Loucy (cell line): Measurements from ENCODE around the gene WIPF2.

Experiments
- EZH2phosphoT487 ChIP-seq: fragments of 200-600 bp; IDR thresholded peaks from 2 replicates; pipeline ENCODE4 v1.6.1; 2018; ENCODE audit warnings: antibody characterized with exemption, mild to moderate bottlenecking, moderate library complexity, borderline replicate concordance
- TF ChIP-seq, protein P1 (sequence below): fragments of 200-600 bp; sonication (generic); conservative IDR thresholded peaks from 2 replicates; pipeline ENCODE4 v1.5.1; 2014; ENCODE audit warnings: mild to moderate bottlenecking, antibody characterized with exemption, low read length

DNA sequence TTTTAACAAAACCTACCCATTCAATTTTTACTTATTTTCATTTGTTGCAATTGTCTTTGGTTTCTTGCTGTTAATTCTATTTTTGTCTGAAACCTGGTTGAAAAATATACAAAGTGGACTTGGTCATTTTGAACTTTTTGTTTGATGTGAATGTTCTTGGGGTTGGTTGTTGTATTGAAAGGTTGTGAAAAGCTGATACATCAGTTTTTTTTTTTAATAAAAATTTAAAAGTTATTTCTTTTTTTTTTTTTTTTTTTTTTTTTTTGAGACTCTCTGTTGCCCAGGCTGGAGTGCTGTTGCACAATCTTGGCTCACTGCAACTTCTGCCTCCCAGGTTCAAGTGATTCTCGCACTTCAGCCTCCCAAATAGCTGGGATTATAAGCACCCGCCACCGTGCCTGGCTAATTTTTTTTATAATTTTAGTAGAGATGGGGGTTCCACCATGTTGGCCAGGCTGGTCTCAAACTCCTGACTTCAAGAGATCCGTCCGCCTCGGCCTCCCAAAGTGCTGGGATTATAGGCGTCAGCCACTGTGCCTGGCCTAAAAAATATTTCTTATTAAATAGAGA lies 28.9 kb downstream of the WIPF2 start:
- TF ChIP-seq, protein P1, sequence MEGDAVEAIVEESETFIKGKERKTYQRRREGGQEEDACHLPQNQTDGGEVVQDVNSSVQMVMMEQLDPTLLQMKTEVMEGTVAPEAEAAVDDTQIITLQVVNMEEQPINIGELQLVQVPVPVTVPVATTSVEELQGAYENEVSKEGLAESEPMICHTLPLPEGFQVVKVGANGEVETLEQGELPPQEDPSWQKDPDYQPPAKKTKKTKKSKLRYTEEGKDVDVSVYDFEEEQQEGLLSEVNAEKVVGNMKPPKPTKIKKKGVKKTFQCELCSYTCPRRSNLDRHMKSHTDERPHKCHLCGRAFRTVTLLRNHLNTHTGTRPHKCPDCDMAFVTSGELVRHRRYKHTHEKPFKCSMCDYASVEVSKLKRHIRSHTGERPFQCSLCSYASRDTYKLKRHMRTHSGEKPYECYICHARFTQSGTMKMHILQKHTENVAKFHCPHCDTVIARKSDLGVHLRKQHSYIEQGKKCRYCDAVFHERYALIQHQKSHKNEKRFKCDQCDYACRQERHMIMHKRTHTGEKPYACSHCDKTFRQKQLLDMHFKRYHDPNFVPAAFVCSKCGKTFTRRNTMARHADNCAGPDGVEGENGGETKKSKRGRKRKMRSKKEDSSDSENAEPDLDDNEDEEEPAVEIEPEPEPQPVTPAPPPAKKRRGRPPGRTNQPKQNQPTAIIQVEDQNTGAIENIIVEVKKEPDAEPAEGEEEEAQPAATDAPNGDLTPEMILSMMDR, result no peak
- no peak for TF ChIP-seq EZH2phosphoT487
